Sigmoid colon (tissue), 7 donors: ENCODE results near the gene LEMD1. TPM values are rescaled to one million over a fixed set of nuclear protein-coding genes. Genes with fewer than 3 reads are reported as not detected.

Source experiments
- DNase-seq: peaks from one replicate; pipeline ENCODE4 v3.0.0-alpha.2; 2019
- H3K27ac ChIP-seq, 4 donors: fragments of 200-600 bp; sonication (generic); one replicate each; pipeline ENCODE4 v1.5.1; 2016 to 2019; ENCODE audit warnings: mild to moderate bottlenecking in 1 of 4
- H3K27me3 ChIP-seq, 3 donors: fragments of 200-600 bp; sonication (generic); one replicate each; pipeline ENCODE4 v1.5.1; 2019; ENCODE audit warnings: mild to moderate bottlenecking in 1 of 3
- H3K36me3 ChIP-seq, 4 donors: fragments of 200-600 bp; sonication (generic); one replicate each; pipeline ENCODE4 v1.5.1; 2016 to 2019
- H3K4me1 ChIP-seq, 4 donors: fragments of 200-600 bp; sonication (generic); one replicate each; pipeline ENCODE4 v1.5.1; 2017 to 2019
- H3K4me3 ChIP-seq, 4 donors: fragments of 200-600 bp; sonication (generic); one replicate each; pipeline ENCODE4 v1.5.1; 2017 to 2019; ENCODE audit warnings: mild to moderate bottlenecking in 2 of 4, moderate library complexity in 1 of 4
- H3K9me3 ChIP-seq, 4 donors: fragments of 200-600 bp in 3 of 4; sonication (generic) in 3 of 4; one replicate each; pipeline versions ENCODE4 v1.5.1 to v1.6.1; 2013 to 2019
- EP300 ChIP-seq, 4 donors: sonication (generic); formaldehyde crosslinking; IDR thresholded peaks; one replicate each; pipeline ENCODE4 v1.6.1; 2017; ENCODE audit warnings: antibody characterized with exemption in 4 of 4
- POLR2A ChIP-seq, 2 donors: fragments of 450-650 bp; IDR thresholded peaks; one replicate each; pipeline ENCODE4 v1.6.1; 2016; ENCODE audit warnings: antibody characterized with exemption in 2 of 2, mild to moderate bottlenecking in 2 of 2, moderate library complexity in 2 of 2
- POLR2AphosphoS5 ChIP-seq, 4 donors: sonication (generic); formaldehyde crosslinking; IDR thresholded peaks; one replicate each; pipeline ENCODE4 v1.6.1; 2017; ENCODE audit warnings: antibody characterized with exemption in 4 of 4
- whole genome bisulfite sequencing, 2 donors: extraction: QIAGEN DNeasy Blood & Tissue Kit; methylation state at CpG; one replicate each; pipeline ENCODE4 v1.1.7; 2013; 5-methylcytosine and 5-hydroxymethylcytosine counted together
- intact Hi-C: fragments of 100-400 bp; cut with DNase I; formaldehyde crosslinking; loops from one replicate; pipeline ENCODE4 v1.15.1; 2023
- polyA plus RNA-seq, 3 donors: library from polyadenylated mRNA; stranded (reverse); fragments of 200-250 nt; gene quantifications; one replicate each; pipeline ENCODE4 v1.2.3, GENCODE V29; 2013
- total RNA-seq, 4 donors: library from RNA; depleted of rRNA; stranded (reverse); fragments of >200 nt; gene quantifications; one replicate each; pipeline ENCODE4 v1.1.0, GENCODE V29; 2016
- TF ChIP-seq, protein P1 (sequence below), 4 experiments: fragments of 450-650 bp in 3 of 4; fragments of 200-600 bp in 1 of 4; IDR thresholded peaks; one replicate each; pipeline ENCODE4 v1.5.1; 2016 to 2019; ENCODE audit warnings: antibody characterized with exemption in 4 of 4, mild to moderate bottlenecking in 3 of 4, moderate library complexity in 2 of 4
- donor health status: healthy with polysubstance abuse.
- donor health status: Bipolar disorder and iron deficiency.
- donor health status: healthy.

The LEMD1 gene
- total and polyA plus RNA-seq, 7 donors, result 0.34 TPM; not detected in 6

DNA sequence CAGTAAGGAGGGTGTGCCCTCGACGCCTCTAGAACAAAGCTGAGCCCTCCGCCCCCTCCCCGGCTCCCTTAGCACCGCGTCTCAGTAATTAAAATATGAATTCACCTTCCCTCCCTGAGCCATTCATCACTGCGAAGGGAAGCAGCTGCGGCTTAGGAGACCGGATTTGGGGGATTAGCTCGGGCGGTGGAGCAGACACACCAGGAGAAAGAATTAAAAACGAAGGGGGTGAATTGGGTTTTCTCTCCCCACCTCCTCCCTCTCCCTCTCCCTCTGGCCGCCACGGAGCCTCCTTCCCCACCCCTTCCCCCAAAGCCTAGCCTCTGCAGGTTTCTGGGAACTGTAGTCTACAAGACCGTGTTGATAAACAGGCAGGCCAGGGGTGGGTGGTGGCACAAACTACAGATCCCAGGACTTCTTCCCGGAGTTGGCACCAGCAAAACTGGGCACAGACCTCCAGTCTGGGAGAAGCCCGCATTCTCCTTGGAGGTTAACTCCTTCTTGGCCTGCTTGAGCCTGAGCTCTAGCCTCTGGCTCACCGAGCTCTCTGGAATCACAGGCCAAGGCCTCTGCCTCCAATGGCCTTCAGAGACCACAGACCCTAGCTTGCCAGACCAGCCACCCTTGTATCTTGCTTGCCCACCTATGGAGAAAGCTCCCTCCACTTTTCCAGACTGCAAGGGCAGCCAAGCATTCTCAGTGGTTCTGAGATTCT lies 23.2 kb upstream of the LEMD1 start:
- peak; percentile 93 for DNase-seq
- Histone ChIP-seq H3K4me1 (peaks cover 0 to 20% (median 14%) of the 10 kb centered on the region in 4 donors), H3K36me3 (no peaks in the 10 kb centered on the region), H3K9me3 (no peaks in the 10 kb centered on the region), H3K27ac (peak overlapping the region; percentile 54 to 73 (median 69)), H3K4me3 (peak overlapping the region; percentile 35 to 56 (median 47)), H3K27me3 (peaks cover 0 to 7% (median 6%) of the 10 kb centered on the region in 3 donors)
- WGBS, 2 donors, result 47 to 72% methylated on average over 18 of the region's 18 CpGs
- TF ChIP-seq POLR2A (IDR thresholded peaks at IDR 0.05) (no peak), POLR2AphosphoS5 (IDR thresholded peaks at IDR 0.05) (peak in 3 of 4 donors; percentile 29 to 47 (median 33)), EP300 (IDR thresholded peaks at IDR 0.05) (no peak)
- TF ChIP-seq, protein P1, sequence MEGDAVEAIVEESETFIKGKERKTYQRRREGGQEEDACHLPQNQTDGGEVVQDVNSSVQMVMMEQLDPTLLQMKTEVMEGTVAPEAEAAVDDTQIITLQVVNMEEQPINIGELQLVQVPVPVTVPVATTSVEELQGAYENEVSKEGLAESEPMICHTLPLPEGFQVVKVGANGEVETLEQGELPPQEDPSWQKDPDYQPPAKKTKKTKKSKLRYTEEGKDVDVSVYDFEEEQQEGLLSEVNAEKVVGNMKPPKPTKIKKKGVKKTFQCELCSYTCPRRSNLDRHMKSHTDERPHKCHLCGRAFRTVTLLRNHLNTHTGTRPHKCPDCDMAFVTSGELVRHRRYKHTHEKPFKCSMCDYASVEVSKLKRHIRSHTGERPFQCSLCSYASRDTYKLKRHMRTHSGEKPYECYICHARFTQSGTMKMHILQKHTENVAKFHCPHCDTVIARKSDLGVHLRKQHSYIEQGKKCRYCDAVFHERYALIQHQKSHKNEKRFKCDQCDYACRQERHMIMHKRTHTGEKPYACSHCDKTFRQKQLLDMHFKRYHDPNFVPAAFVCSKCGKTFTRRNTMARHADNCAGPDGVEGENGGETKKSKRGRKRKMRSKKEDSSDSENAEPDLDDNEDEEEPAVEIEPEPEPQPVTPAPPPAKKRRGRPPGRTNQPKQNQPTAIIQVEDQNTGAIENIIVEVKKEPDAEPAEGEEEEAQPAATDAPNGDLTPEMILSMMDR (IDR thresholded peaks at IDR 0.05), result no peak
- intact Hi-C loops, result loop anchor here (5.0 kb wide), 1 partner anchor 42 kb away; no protein-coding TSS in a partner anchor

DNA sequence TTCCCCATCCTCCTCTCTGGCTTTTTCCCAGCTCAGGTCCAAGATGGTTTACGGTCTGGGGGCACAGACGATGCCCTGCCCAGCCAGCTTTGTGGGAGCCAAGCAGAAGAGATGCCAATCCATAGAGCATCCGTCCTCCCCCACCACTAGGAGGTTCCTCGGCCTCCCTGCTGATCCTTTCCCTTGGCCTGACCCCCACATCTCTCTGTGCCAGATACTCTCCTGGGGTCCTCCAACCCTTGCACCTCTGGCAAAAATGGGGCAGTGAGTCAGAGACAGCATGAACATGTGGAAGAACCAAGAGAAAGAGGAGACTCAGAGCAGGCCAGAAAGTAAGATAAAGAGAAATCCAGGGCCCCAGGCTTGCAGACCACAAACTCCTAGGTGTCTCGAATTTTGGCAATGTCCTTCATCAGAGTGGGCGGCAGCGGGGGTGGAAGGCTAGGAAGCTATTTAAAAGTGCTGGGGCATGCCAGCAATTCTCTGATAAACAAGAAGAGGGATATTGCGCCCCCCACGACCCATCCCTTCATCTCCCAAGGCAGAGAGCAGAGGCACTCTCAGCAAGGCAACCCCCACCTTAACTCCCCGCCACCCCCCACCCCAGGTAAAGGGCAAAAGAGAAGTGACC lies 22.6 kb upstream of the LEMD1 start:
- H3K36me3 ChIP-seq, result no peaks in the 10 kb centered on the region
- H3K9me3 ChIP-seq, result no peaks in the 10 kb centered on the region
- intact Hi-C loops, result loop anchor here (5.0 kb wide), 1 partner anchor 43 kb away; no protein-coding TSS in a partner anchor
- no peak for DNase-seq
- WGBS, 2 donors, result 71 to 86% methylated on average over 10 of the region's 10 CpGs
- H3K4me3 ChIP-seq, result peak overlapping the region; percentile 35 to 56 (median 47)
- H3K27me3 ChIP-seq, result peaks cover 0 to under 1% (median 0%) of the 10 kb centered on the region in 3 donors
- TF ChIP-seq, protein P1 (IDR thresholded peaks at IDR 0.05), result peak in 1 of 4 experiments; percentile 13
- TF ChIP-seq POLR2AphosphoS5 (IDR thresholded peaks at IDR 0.05) (no peak), EP300 (IDR thresholded peaks at IDR 0.05) (no peak)
- H3K4me1 ChIP-seq, result peaks cover 0 to 21% (median 12%) of the 10 kb centered on the region in 4 donors
- H3K27ac ChIP-seq, result peak overlapping the region; percentile 54 to 73 (median 69)

DNA sequence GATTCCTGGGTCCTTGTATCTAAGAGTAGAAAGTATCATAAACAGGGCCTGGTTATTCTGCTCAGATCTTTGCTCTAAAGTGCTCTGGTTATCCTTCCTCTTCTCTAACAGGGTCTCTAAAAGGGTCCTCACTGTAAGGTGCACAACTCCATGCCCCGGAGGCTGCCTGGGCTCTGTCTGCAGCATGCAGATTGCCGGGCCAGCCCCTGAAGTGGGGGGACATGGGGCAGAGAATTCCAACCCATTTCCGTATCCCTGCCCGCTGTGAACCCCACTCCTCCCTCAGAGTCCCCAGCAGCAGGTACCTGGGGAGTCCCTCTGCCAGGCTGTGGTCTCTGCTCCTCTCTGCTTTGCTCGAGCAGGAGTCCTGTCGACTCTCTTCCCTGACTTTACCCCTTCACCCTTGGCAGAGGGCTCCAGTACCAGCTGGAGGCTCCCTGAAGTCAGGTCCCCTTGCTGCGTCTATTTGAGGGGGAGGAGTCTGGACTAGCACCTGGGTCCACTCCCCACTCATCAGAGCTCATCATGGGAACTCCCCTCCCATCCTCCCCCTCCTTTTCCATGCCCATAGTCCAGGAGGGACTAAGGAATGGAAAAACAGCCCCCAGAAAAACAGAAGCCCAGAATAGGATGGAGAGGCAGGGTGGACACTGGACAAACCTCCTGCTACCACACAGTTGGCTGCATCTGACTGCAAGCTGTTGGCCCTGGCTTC lies 21.9 kb upstream of the LEMD1 start:
- TF ChIP-seq, protein P1 (IDR thresholded peaks at IDR 0.05), result no peak
- no peak for TF ChIP-seq POLR2A (IDR thresholded peaks at IDR 0.05)
- no peak for TF ChIP-seq EP300 (IDR thresholded peaks at IDR 0.05)
- TF ChIP-seq POLR2AphosphoS5 (IDR thresholded peaks at IDR 0.05), result no peak
- H3K9me3 ChIP-seq, result no peaks in the 10 kb centered on the region
- H3K27me3 ChIP-seq, result no peaks in the 10 kb centered on the region
- H3K27ac ChIP-seq, result no peak overlapping the region
- H3K4me1 ChIP-seq, result peaks cover 0 to 27% (median 18%) of the 10 kb centered on the region in 4 donors
- DNase-seq, result no peak
- WGBS, 2 donors, result 85 to 86% methylated on average over 7 of the region's 7 CpGs
- intact Hi-C loops, result loop anchor here (5.0 kb wide), 1 partner anchor 44 kb away; no protein-coding TSS in a partner anchor
- no peaks in the 10 kb centered on the region for H3K36me3 ChIP-seq
- no peak overlapping the region for H3K4me3 ChIP-seq

DNA sequence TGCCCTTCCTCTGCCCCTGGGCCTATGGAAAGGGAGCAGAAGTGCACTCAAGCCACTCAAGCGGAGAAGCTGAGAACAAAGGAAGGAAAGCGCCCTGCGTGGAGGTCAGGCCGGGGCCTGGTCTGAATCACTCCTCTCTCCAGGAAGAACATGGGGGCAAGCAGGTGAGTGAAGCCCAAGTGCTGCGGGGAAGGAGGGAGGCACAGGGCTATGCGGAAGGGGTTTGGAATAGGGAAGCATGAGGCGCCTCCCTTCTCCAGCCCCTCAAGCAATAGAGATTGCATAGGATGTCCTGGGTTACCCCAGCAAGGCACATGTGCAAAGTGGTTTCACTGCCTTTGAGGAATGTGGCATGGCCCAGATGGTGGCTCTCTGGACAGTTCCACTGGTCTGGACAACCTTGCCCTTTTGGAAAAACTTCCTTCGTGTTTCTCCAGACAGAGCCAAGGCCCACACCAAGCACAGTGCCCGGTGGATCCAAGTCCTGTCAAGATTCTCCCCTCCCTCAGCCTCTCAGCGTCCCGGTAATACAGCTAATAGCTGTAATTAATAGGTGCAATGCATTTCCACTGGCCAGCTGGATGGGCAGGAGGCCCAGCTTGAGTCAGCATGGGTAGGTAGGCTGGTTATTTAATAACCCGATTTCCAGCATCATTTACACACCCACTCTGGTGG lies 20.3 kb upstream of the LEMD1 start:
- intact Hi-C loops, result loop anchor here (5.0 kb wide), 1 partner anchor 45 kb away; no protein-coding TSS in a partner anchor
- H3K9me3 ChIP-seq, result no peaks in the 10 kb centered on the region
- 73 to 89% methylated on average over 12 of the region's 12 CpGs for WGBS, 2 donors
- H3K4me3 ChIP-seq, result no peak overlapping the region
- no peak overlapping the region for H3K27ac ChIP-seq
- peaks cover 0 to 3% (median 0%) of the 10 kb centered on the region in 3 donors for H3K27me3 ChIP-seq
- peaks cover 0 to 33% (median 24%) of the 10 kb centered on the region in 4 donors for H3K4me1 ChIP-seq
- DNase-seq, result no peak
- TF ChIP-seq, protein P1 (IDR thresholded peaks at IDR 0.05), result no peak
- TF ChIP-seq POLR2AphosphoS5 (IDR thresholded peaks at IDR 0.05) (no peak), POLR2A (IDR thresholded peaks at IDR 0.05) (no peak), EP300 (IDR thresholded peaks at IDR 0.05) (no peak)
- H3K36me3 ChIP-seq, result no peaks in the 10 kb centered on the region
